ENCODE measurements around the gene CCK.

Gene CCK

DNA sequence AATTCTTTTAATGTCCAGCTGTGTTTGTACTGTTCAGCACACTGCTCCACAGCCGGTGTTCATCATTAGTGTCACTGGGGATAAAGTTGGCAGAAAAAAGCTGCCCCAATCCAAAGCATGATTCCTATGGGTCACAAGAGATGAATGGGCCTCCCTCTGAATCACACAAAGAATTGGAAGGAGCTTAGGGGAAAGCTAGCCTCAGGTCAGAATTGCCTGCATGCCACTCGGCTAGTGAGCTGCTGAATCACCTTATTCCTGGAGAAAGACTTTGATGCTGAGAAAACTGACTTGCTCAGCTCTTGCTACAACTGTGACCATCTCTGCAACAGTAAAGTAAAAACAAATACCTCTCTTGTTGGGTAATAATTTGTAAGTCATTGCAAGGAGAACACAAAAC lies 3.5 kb downstream of the CCK start:
- Histone ChIP-seq H3K27ac (no peak overlapping the region), H3K27me3 (peaks cover 4 to 63% of the 10 kb centered on the region in 2 donors), H3K9me3 (no peaks in the 10 kb centered on the region), H3K4me3 (no peak overlapping the region), H3K4me1 (peaks cover 0 to 25% (median 19%) of the 10 kb centered on the region in 4 donors), H3K36me3 (no peaks in the 10 kb centered on the region)
- intact Hi-C loops (cut with DNase I; ENCODE audit: low total_unique reads): no loop called here
- DNase-seq: no peak
- TF ChIP-seq, protein P1, sequence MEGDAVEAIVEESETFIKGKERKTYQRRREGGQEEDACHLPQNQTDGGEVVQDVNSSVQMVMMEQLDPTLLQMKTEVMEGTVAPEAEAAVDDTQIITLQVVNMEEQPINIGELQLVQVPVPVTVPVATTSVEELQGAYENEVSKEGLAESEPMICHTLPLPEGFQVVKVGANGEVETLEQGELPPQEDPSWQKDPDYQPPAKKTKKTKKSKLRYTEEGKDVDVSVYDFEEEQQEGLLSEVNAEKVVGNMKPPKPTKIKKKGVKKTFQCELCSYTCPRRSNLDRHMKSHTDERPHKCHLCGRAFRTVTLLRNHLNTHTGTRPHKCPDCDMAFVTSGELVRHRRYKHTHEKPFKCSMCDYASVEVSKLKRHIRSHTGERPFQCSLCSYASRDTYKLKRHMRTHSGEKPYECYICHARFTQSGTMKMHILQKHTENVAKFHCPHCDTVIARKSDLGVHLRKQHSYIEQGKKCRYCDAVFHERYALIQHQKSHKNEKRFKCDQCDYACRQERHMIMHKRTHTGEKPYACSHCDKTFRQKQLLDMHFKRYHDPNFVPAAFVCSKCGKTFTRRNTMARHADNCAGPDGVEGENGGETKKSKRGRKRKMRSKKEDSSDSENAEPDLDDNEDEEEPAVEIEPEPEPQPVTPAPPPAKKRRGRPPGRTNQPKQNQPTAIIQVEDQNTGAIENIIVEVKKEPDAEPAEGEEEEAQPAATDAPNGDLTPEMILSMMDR (IDR thresholded peaks at IDR 0.05): no peak

GRCh38 chr3:42257007-42257406 lies 9.0 kb downstream of the CCK start:
- no peaks in the 10 kb centered on the region for H3K4me1 ChIP-seq
- TF ChIP-seq, protein P1 (IDR thresholded peaks at IDR 0.05): no peak
- no peak overlapping the region for H3K4me3 ChIP-seq
- no peaks in the 10 kb centered on the region for H3K36me3 ChIP-seq
- no peaks in the 10 kb centered on the region for H3K9me3 ChIP-seq
- intact Hi-C loops (cut with DNase I; ENCODE audit: low total_unique reads): loop anchor here (10.0 kb wide), 1 partner anchor 168 kb away; no protein-coding TSS in a partner anchor
- H3K27me3 ChIP-seq: peaks cover 0 to 48% of the 10 kb centered on the region in 2 donors
- no peak overlapping the region for H3K27ac ChIP-seq
- DNase-seq: no peak

- DNase-seq: no peak
- intact Hi-C loops (cut with DNase I; ENCODE audit: low total_unique reads): loop anchor here (10.0 kb wide), 1 partner anchor 169 kb away; no protein-coding TSS in a partner anchor
Observed at GRCh38 chr3:42256135-42256819, 9.7 kb downstream of the CCK start.

GRCh38 chr3:42254566-42254965 lies 11.4 kb downstream of the CCK start:
- intact Hi-C loops (cut with DNase I; ENCODE audit: low total_unique reads): loop anchor here (10.0 kb wide), 1 partner anchor 170 kb away; no protein-coding TSS in a partner anchor
- H3K27ac ChIP-seq: no peak overlapping the region
- no peak overlapping the region for H3K4me3 ChIP-seq
- no peaks in the 10 kb centered on the region for H3K9me3 ChIP-seq
- TF ChIP-seq, protein P1 (IDR thresholded peaks at IDR 0.05): no peak
- H3K27me3 ChIP-seq: peaks cover 0 to 33% of the 10 kb centered on the region in 2 donors
- no peaks in the 10 kb centered on the region for H3K36me3 ChIP-seq
- no peak for DNase-seq
- H3K4me1 ChIP-seq: no peaks in the 10 kb centered on the region

More at GRCh38 chr3:42256135-42256819, 9.7 kb downstream of the CCK start:
- H3K4me3 ChIP-seq: no peak overlapping the region
- peaks cover 0 to 44% of the 10 kb centered on the region in 2 donors for H3K27me3 ChIP-seq
- no peaks in the 10 kb centered on the region for H3K4me1 ChIP-seq
- no peak overlapping the region for H3K27ac ChIP-seq
- no peaks in the 10 kb centered on the region for H3K36me3 ChIP-seq
- TF ChIP-seq, protein P1 (IDR thresholded peaks at IDR 0.05): no peak
- no peaks in the 10 kb centered on the region for H3K9me3 ChIP-seq

DNA sequence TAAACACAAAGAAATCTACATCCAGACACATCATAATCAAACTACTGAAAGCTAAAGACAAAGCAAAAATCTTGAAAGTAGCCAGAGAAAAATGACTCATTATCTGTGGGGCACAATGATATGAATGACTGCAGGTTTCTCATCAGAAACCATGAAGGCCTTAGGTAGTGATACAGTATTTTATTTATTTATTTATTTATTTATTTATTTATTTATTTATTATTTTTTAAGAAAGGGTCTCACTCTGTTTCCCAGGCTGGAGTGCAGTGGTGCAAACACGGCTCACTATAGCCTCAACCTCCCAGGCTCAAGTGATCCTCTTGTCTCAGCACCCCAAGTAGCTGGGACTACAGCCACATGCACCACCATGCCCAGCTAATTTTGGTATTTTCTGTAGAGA lies 15.2 kb downstream of the CCK start:
- intact Hi-C loops (cut with DNase I; ENCODE audit: low total_unique reads): loop anchor here (10.0 kb wide), 1 partner anchor 174 kb away; no protein-coding TSS in a partner anchor
- Histone ChIP-seq H3K36me3 (no peaks in the 10 kb centered on the region), H3K27me3 (peaks cover 0 to 28% of the 10 kb centered on the region in 2 donors), H3K4me3 (no peak overlapping the region), H3K4me1 (no peaks in the 10 kb centered on the region), H3K27ac (no peak overlapping the region), H3K9me3 (no peaks in the 10 kb centered on the region)
- TF ChIP-seq, protein P1 (IDR thresholded peaks at IDR 0.05): no peak
- DNase-seq: no peak

All from tibial artery (tissue), 4 donors.